K562 (cell line): ENCODE measurements around the gene NELFA. TPM values are rescaled to one million over a fixed set of nuclear protein-coding genes. Genes with fewer than 3 reads are reported as not detected.

Experiments used
- ATAC-seq: fragments of 200-7000 bp; cut with Tn5 transposase; 3 replicates; pipeline ENCODE4 v1.9.1; 2020; ENCODE audit warnings: moderate library complexity
- BruUV-seq: library from RNA; stranded (reverse); fragments of 400-500 nt; replicated peaks from 2 replicates; lab custom pipeline; 2021; lab: Mats Ljungman, UMichigan
- CTCF ChIA-PET: fragments of 300-600 bp; formaldehyde crosslinking; extraction: SDS; loops from one replicate; lab custom pipeline; 2021; ENCODE audit warnings: low intra/inter-chr PET ratio; lab: Yijun Ruan, JAX
- POLR2A ChIA-PET: fragments of 300-600, 350-650 bp; sonication (Branson Sonifier 250); formaldehyde crosslinking; extraction: SDS; loops from one replicate; lab custom pipeline; 2021; ENCODE audit warnings: antibody characterized with exemption, inconsistent platforms; lab: Yijun Ruan, JAX
- DNase-seq, 4 experiments: peaks; one replicate each; pipeline versions ENCODE4 v3.0.0 to v3.0.0-alpha.2; 2011 to 2018; ENCODE audit warnings: low spot score in 3 of 4, mixed read lengths in 3 of 4; ENCODE audit errors: extremely low read depth in 1 of 4
- FAIRE-seq: peaks from 2 replicates; lab custom pipeline; 2011; peaks lifted over from hg19 to GRCh38; lab: Jason Lieb, UNC
- H2AFZ ChIP-seq: 2 replicates; pipeline ENCODE4 v1.6.0; 2011; ENCODE audit warnings: low read depth, low read length, control low read depth, inconsistent platforms
- H3K27ac ChIP-seq: fragments of 200-600 bp; 3 replicates; pipeline ENCODE4 v1.8.0; 2011; ENCODE audit warnings: low read depth, mild to moderate bottlenecking, control low read depth, inconsistent platforms, low read length, moderate library complexity, mixed read lengths; ENCODE audit errors: extremely low read depth
- H3K27me3 ChIP-seq, 2 experiments: fragments of 300-600 bp in 1 of 2; 2 replicates in 1 of 2; 3 replicates in 1 of 2; pipeline versions ENCODE4 v1.6.0 to v1.8.0; 2011; ENCODE audit warnings: inconsistent platforms in 2 of 2, low read length in 2 of 2, mild to moderate bottlenecking in 1 of 2, mixed read lengths in 1 of 2, moderate library complexity in 1 of 2; ENCODE audit not compliant: control insufficient read depth in 2 of 2, insufficient read depth in 2 of 2
- H3K36me3 ChIP-seq: fragments of 300-600 bp; 3 replicates; pipeline ENCODE4 v1.8.0; 2011; ENCODE audit warnings: mild to moderate bottlenecking, low read length, inconsistent platforms; ENCODE audit not compliant: control insufficient read depth, insufficient read depth
- H3K4me1 ChIP-seq, 2 experiments: fragments of 200-600 bp in 1 of 2; replicated peaks in 1 of 2; 2 replicates in 1 of 2; 3 replicates in 1 of 2; pipeline versions ENCODE4 v1.5.1 to v1.8.0; 2011; ENCODE audit warnings: inconsistent platforms in 2 of 2, low read length in 2 of 2, mild to moderate bottlenecking in 1 of 2, mixed read lengths in 1 of 2, moderate library complexity in 1 of 2; ENCODE audit not compliant: control insufficient read depth in 2 of 2, insufficient read depth in 2 of 2
- H3K4me2 ChIP-seq: 2 replicates; pipeline ENCODE4 v1.6.1; 2011; ENCODE audit warnings: low read length, control low read depth, inconsistent platforms, mixed read lengths; ENCODE audit not compliant: insufficient read depth
- H3K4me3 ChIP-seq: fragments of 200-600 bp; sonication (generic), shearing (Covaris generic); 2 replicates; pipeline ENCODE4 v1.5.1; 2016; ENCODE audit warnings: control low read depth, inconsistent platforms
- H3K79me2 ChIP-seq: fragments of 200-600 bp; 3 replicates; pipeline ENCODE4 v1.8.0; 2011; ENCODE audit warnings: low read length, inconsistent platforms; ENCODE audit not compliant: control insufficient read depth, insufficient read depth
- H3K9ac ChIP-seq, 2 experiments: 2 replicates each; pipeline versions ENCODE4 v1.6.0 to v1.6.1; 2011; ENCODE audit warnings: low read depth in 2 of 2, low read length in 2 of 2, control low read depth in 1 of 2, inconsistent platforms in 1 of 2, mild to moderate bottlenecking in 1 of 2, mixed read lengths in 1 of 2; ENCODE audit not compliant: insufficient read depth in 1 of 2
- H3K9me1 ChIP-seq: one replicate; pipeline ENCODE4 v1.6.0; 2011; ENCODE audit warnings: inconsistent platforms, mild to moderate bottlenecking, low read length, moderate library complexity; ENCODE audit not compliant: control insufficient read depth, insufficient read depth
- H3K9me3 ChIP-seq: replicated peaks from 2 replicates; pipeline ENCODE4 v1.5.1; 2011; ENCODE audit warnings: low read depth, low read length, inconsistent platforms; ENCODE audit not compliant: control insufficient read depth, insufficient read depth
- H4K20me1 ChIP-seq: replicated peaks from 2 replicates; pipeline ENCODE4 v1.6.1; 2011; ENCODE audit warnings: low read length, inconsistent platforms, mixed read lengths; ENCODE audit not compliant: control insufficient read depth, insufficient read depth
- ETS1 ChIP-seq: conservative IDR thresholded peaks from 2 replicates; pipeline ENCODE4 v1.6.1; 2011; ENCODE audit warnings: low read depth, mild to moderate bottlenecking, low read length; ENCODE audit not compliant: control insufficient read depth
- NFIC ChIP-seq: fragments of 450-650 bp; IDR thresholded peaks from 2 replicates; pipeline ENCODE4 v1.6.1; 2017; ENCODE audit warnings: mild to moderate bottlenecking, inconsistent platforms
- STAT6 ChIP-seq: sonication (generic); formaldehyde crosslinking; IDR thresholded peaks from 2 replicates; pipeline ENCODE4 v1.8.1; 2023; ENCODE audit warnings: mild to moderate bottlenecking, missing genetic modification reagents
- SUPT5H ChIP-seq: fragments of 450-650 bp; IDR thresholded peaks from 2 replicates; pipeline ENCODE4 v1.6.1; 2016
- ZBTB2 ChIP-seq: fragments of 450-650 bp; IDR thresholded peaks from 2 replicates; pipeline ENCODE4 v1.6.1; 2016; ENCODE audit warnings: antibody characterized with exemption
- ZNF24 ChIP-seq: fragments of 450-650 bp; IDR thresholded peaks from 2 replicates; pipeline ENCODE4 v1.6.1; 2016
- ZNF551 ChIP-seq: fragments of 250-450 bp; sonication (Bioruptor Pico); IDR thresholded peaks from 2 replicates; pipeline ENCODE4 v1.5.0; 2021; ENCODE audit warnings: mild to moderate bottlenecking, moderate library complexity
- WGBS: fragments of 100-300 bp; shearing (Covaris generic); methylation state at CpG from one replicate; pipeline ENCODE4 v1.1.6; 2016; ENCODE audit warnings: low coverage, mixed read lengths; ENCODE audit not compliant: insufficient coverage; ENCODE audit errors: missing lambda C conversion rate; 5-methylcytosine and 5-hydroxymethylcytosine counted together
- in situ Hi-C: fragments of 300-500 bp; cut with MboI; formaldehyde crosslinking; loops from 4 replicates; pipeline ENCODE4 v1.15.0; 2018; ENCODE audit warnings: inconsistent platforms, mixed read lengths
- intact Hi-C: fragments of 100-400 bp; cut with micrococcal nuclease; formaldehyde crosslinking; loops from 2 replicates; pipeline ENCODE4 v1.14.2; 2022
- polyA plus RNA-seq, 8 experiments: library from polyadenylated mRNA; depleted of rRNA in 4 of 8; stranded (reverse) in 5 of 8; unstranded in 3 of 8; fragments of >200 nt; fragmentation: Nextera tagmentation in 2 of 8; fragmentation: Illumina TruSeq in 1 of 8; extraction: Ambion mirVana in 2 of 8; extraction: Trizol in 1 of 8; gene quantifications; 2 replicates each; pipeline versions ENCODE4 v1.2.1 to v1.2.3, GENCODE V29; 2011 to 2014; ENCODE audit warnings: inconsistent platforms in 1 of 8, missing spikeins in 1 of 8
- total RNA-seq, 7 experiments: library from RNA; depleted of rRNA in 6 of 7; stranded (reverse); fragments of >200 nt in 6 of 7; fragmentation: Illumina TruSeq in 2 of 7; extraction: Trizol in 2 of 7; gene quantifications; 2 replicates each; pipeline versions ENCODE4 v1.2.1 to v1.2.3, GENCODE V29; 2011 to 2021; ENCODE audit warnings: low replicate concordance in 1 of 7

Gene NELFA
- total and polyA plus RNA-seq, 9 of the 15 experiments (the other 6 are each of a cell fraction or from before 2014, with no cell fraction given) = 0.76 to 59.6 (median 14.8) TPM

DNA sequence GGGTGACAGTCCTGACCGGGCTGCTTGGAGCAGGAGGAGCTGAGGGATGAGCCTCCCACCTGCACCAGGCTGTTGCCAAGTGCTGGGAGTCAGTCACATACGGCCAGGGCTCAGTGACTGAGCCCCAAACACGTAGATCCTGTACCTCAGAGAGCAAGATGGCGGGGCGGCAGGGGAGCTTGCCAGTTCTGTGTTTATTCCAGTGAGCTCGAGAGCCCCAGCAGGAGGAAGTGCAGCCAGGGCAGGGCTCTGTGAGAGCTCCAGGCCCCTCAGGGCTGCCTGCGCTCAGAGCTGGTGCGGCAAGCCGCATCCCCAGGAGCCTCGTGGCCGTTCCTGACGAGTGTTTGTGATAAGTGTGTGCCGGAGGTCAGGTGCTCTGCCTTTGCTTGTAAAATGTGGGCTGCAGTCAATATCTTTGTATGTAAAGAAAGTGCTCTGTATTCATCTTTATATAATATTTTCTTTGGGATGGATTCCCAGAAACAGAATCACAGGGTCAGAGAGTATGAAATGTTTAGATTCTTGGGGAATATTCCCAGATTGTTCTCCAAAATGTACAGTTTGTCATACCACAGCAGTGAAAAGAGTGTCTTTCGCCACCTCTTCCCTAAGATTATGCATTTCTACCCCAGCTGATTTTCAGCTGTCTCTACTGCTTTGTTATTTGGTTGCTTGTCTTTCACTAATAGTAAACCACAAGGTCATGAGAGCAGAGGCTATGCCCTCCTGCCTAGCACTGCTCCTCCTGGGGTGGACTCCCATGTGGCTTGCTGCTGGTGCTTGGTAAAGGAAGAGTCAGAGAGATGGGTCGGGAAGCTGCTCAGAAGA lies 50.3 kb downstream of the NELFA start:
- FAIRE-seq (no peak), ATAC-seq (no peak)
- TF ChIP-seq ZNF24 = no peak
- TF ChIP-seq ZBTB2 = no peak
- TF ChIP-seq, all 486 proteins: peak for 0
- no peaks in the 10 kb centered on the region for H3K9me3 ChIP-seq
- peaks cover 95% of the 10 kb centered on the region for H3K36me3 ChIP-seq
- H3K79me2 ChIP-seq = no peaks in the 10 kb centered on the region
- H3K27me3 ChIP-seq = no peaks in the 10 kb centered on the region
- in situ Hi-C loops (no loop called here), intact Hi-C loops (no loop called here)
- no peak overlapping the region for H3K4me2 ChIP-seq
- H3K9ac ChIP-seq = peak overlapping the region in 1 of 2 experiments; percentile 60; a peak in 1 of 4 replicates
- ChIA-PET CTCF (no interaction called here), POLR2A (interaction anchor here (0.7 to 1.4 kb wide), 4 partner anchors 12 to 201 kb away, joined by 3 to 11 read pairs (median 3); no protein-coding TSS in a partner anchor)
- 90% methylated on average over 15 of the region's 15 CpGs for WGBS
- no peak overlapping the region for H2AFZ ChIP-seq
- H3K9me1 ChIP-seq = no peaks in the 10 kb centered on the region
- no peaks in the 10 kb centered on the region for H4K20me1 ChIP-seq
- BruUV-seq = no TSS peak
- peaks cover 0 to 4% of the 10 kb centered on the region in 2 experiments; a peak in 3 of 5 replicates for H3K4me1 ChIP-seq
- no peak overlapping the region for H3K4me3 ChIP-seq
- no peak overlapping the region; the same call in 2 of the 3 replicates for H3K27ac ChIP-seq
- no peak for DNase-seq

DNA sequence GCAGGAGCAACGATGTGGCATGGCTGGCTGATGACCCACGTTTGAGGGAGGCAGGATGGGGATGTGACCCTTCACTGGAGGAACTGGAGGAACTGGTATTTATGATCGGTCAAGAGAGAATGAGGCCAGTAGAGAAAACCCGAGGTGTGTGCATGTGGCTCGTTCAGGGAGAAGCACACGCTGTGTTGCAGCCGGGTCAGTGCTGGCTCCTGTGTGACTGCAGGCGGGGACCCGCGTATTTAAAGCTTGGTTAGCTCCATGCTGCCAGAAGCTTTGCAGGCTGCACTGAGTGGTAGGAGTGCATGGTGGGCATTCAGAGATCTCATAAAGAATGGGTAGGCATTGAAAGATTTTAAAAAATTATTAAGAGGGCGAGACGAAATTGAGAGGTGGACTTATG lies 52.1 kb downstream of the NELFA start:
- Histone ChIP-seq H3K4me2 (no peak overlapping the region), H2AFZ (no peak overlapping the region), H4K20me1 (no peaks in the 10 kb centered on the region), H3K9me3 (no peaks in the 10 kb centered on the region), H3K36me3 (peaks cover 95% of the 10 kb centered on the region), H3K4me1 (peaks cover 0 to 5% of the 10 kb centered on the region in 2 experiments; a peak in 2 of 5 replicates), H3K27ac (no peak overlapping the region), H3K79me2 (no peaks in the 10 kb centered on the region), H3K4me3 (no peak overlapping the region), H3K9ac (peak overlapping the region in 1 of 2 experiments; percentile 42; a peak in 1 of 4 replicates), H3K9me1 (no peaks in the 10 kb centered on the region), H3K27me3 (no peaks in the 10 kb centered on the region)
- BruUV-seq = no TSS peak
- ChIA-PET CTCF (no interaction called here), POLR2A (no interaction called here)
- FAIRE-seq = no peak
- intact Hi-C loops = no loop called here
- no peak for ATAC-seq
- 89% methylated on average over 12 of the region's 12 CpGs for WGBS
- no peak for DNase-seq
- in situ Hi-C loops = no loop called here
- no peak for TF ChIP-seq ZNF551 (CRISPR knock-in tag)
- no peak for TF ChIP-seq ETS1
- no peak for TF ChIP-seq NFIC
- no peak for TF ChIP-seq SUPT5H
- no peak for TF ChIP-seq STAT6 (CRISPR knock-in tag)
